K562 (cell line): ENCODE measurements around the gene FBXW7. TPM values are rescaled to one million over a fixed set of nuclear protein-coding genes. Genes with fewer than 3 reads are reported as not detected.

Experiments
- ATAC-seq: fragments of 200-7000 bp; cut with Tn5 transposase; 3 replicates; pipeline ENCODE4 v1.9.1; 2020; ENCODE audit warnings: moderate library complexity
- BruUV-seq: library from RNA; stranded (reverse); fragments of 400-500 nt; replicated peaks from 2 replicates; lab custom pipeline; 2021; lab: Mats Ljungman, UMichigan
- CTCF ChIA-PET: fragments of 300-600 bp; formaldehyde crosslinking; extraction: SDS; loops from one replicate; lab custom pipeline; 2021; ENCODE audit warnings: low intra/inter-chr PET ratio; lab: Yijun Ruan, JAX
- POLR2A ChIA-PET: fragments of 300-600, 350-650 bp; sonication (Branson Sonifier 250); formaldehyde crosslinking; extraction: SDS; loops from one replicate; lab custom pipeline; 2021; ENCODE audit warnings: antibody characterized with exemption, inconsistent platforms; lab: Yijun Ruan, JAX
- DNase-seq, 4 experiments: peaks; one replicate each; pipeline versions ENCODE4 v3.0.0 to v3.0.0-alpha.2; 2011 to 2018; ENCODE audit warnings: low spot score in 3 of 4, mixed read lengths in 3 of 4; ENCODE audit errors: extremely low read depth in 1 of 4
- FAIRE-seq: peaks from 2 replicates; lab custom pipeline; 2011; peaks lifted over from hg19 to GRCh38; lab: Jason Lieb, UNC
- H2AFZ ChIP-seq: 2 replicates; pipeline ENCODE4 v1.6.0; 2011; ENCODE audit warnings: low read depth, low read length, control low read depth, inconsistent platforms
- H3K27ac ChIP-seq: fragments of 200-600 bp; 3 replicates; pipeline ENCODE4 v1.8.0; 2011; ENCODE audit warnings: low read depth, mild to moderate bottlenecking, control low read depth, inconsistent platforms, low read length, moderate library complexity, mixed read lengths; ENCODE audit errors: extremely low read depth
- H3K27me3 ChIP-seq, 2 experiments: fragments of 300-600 bp in 1 of 2; 2 replicates in 1 of 2; 3 replicates in 1 of 2; pipeline versions ENCODE4 v1.6.0 to v1.8.0; 2011; ENCODE audit warnings: inconsistent platforms in 2 of 2, low read length in 2 of 2, mild to moderate bottlenecking in 1 of 2, mixed read lengths in 1 of 2, moderate library complexity in 1 of 2; ENCODE audit not compliant: control insufficient read depth in 2 of 2, insufficient read depth in 2 of 2
- H3K36me3 ChIP-seq: fragments of 300-600 bp; 3 replicates; pipeline ENCODE4 v1.8.0; 2011; ENCODE audit warnings: mild to moderate bottlenecking, low read length, inconsistent platforms; ENCODE audit not compliant: control insufficient read depth, insufficient read depth
- H3K4me1 ChIP-seq, 2 experiments: fragments of 200-600 bp in 1 of 2; replicated peaks in 1 of 2; 2 replicates in 1 of 2; 3 replicates in 1 of 2; pipeline versions ENCODE4 v1.5.1 to v1.8.0; 2011; ENCODE audit warnings: inconsistent platforms in 2 of 2, low read length in 2 of 2, mild to moderate bottlenecking in 1 of 2, mixed read lengths in 1 of 2, moderate library complexity in 1 of 2; ENCODE audit not compliant: control insufficient read depth in 2 of 2, insufficient read depth in 2 of 2
- H3K4me2 ChIP-seq: 2 replicates; pipeline ENCODE4 v1.6.1; 2011; ENCODE audit warnings: low read length, control low read depth, inconsistent platforms, mixed read lengths; ENCODE audit not compliant: insufficient read depth
- H3K4me3 ChIP-seq: fragments of 200-600 bp; sonication (generic), shearing (Covaris generic); 2 replicates; pipeline ENCODE4 v1.5.1; 2016; ENCODE audit warnings: control low read depth, inconsistent platforms
- H3K79me2 ChIP-seq: fragments of 200-600 bp; 3 replicates; pipeline ENCODE4 v1.8.0; 2011; ENCODE audit warnings: low read length, inconsistent platforms; ENCODE audit not compliant: control insufficient read depth, insufficient read depth
- H3K9ac ChIP-seq, 2 experiments: 2 replicates each; pipeline versions ENCODE4 v1.6.0 to v1.6.1; 2011; ENCODE audit warnings: low read depth in 2 of 2, low read length in 2 of 2, control low read depth in 1 of 2, inconsistent platforms in 1 of 2, mild to moderate bottlenecking in 1 of 2, mixed read lengths in 1 of 2; ENCODE audit not compliant: insufficient read depth in 1 of 2
- H3K9me1 ChIP-seq: one replicate; pipeline ENCODE4 v1.6.0; 2011; ENCODE audit warnings: inconsistent platforms, mild to moderate bottlenecking, low read length, moderate library complexity; ENCODE audit not compliant: control insufficient read depth, insufficient read depth
- H3K9me3 ChIP-seq: replicated peaks from 2 replicates; pipeline ENCODE4 v1.5.1; 2011; ENCODE audit warnings: low read depth, low read length, inconsistent platforms; ENCODE audit not compliant: control insufficient read depth, insufficient read depth
- H4K20me1 ChIP-seq: replicated peaks from 2 replicates; pipeline ENCODE4 v1.6.1; 2011; ENCODE audit warnings: low read length, inconsistent platforms, mixed read lengths; ENCODE audit not compliant: control insufficient read depth, insufficient read depth
- MEIS2 ChIP-seq: fragments of 450-650 bp; IDR thresholded peaks from 2 replicates; pipeline ENCODE4 v1.6.1; 2014; ENCODE audit warnings: mild to moderate bottlenecking; ENCODE audit not compliant: partially characterized antibody
- SMARCB1 ChIP-seq: IDR thresholded peaks from 2 replicates; pipeline ENCODE4 v1.6.1; 2011; ENCODE audit warnings: improper control_type of control experiment, low read depth; ENCODE audit not compliant: insufficient read length
- WGBS: fragments of 100-300 bp; shearing (Covaris generic); methylation state at CpG from one replicate; pipeline ENCODE4 v1.1.6; 2016; ENCODE audit warnings: low coverage, mixed read lengths; ENCODE audit not compliant: insufficient coverage; ENCODE audit errors: missing lambda C conversion rate; 5-methylcytosine and 5-hydroxymethylcytosine counted together
- in situ Hi-C: fragments of 300-500 bp; cut with MboI; formaldehyde crosslinking; loops from 4 replicates; pipeline ENCODE4 v1.15.0; 2018; ENCODE audit warnings: inconsistent platforms, mixed read lengths
- intact Hi-C: fragments of 100-400 bp; cut with micrococcal nuclease; formaldehyde crosslinking; loops from 2 replicates; pipeline ENCODE4 v1.14.2; 2022
- polyA plus RNA-seq, 8 experiments: library from polyadenylated mRNA; depleted of rRNA in 4 of 8; stranded (reverse) in 5 of 8; unstranded in 3 of 8; fragments of >200 nt; fragmentation: Nextera tagmentation in 2 of 8; fragmentation: Illumina TruSeq in 1 of 8; extraction: Ambion mirVana in 2 of 8; extraction: Trizol in 1 of 8; gene quantifications; 2 replicates each; pipeline versions ENCODE4 v1.2.1 to v1.2.3, GENCODE V29; 2011 to 2014; ENCODE audit warnings: inconsistent platforms in 1 of 8, missing spikeins in 1 of 8
- total RNA-seq, 7 experiments: library from RNA; depleted of rRNA in 6 of 7; stranded (reverse); fragments of >200 nt in 6 of 7; fragmentation: Illumina TruSeq in 2 of 7; extraction: Trizol in 2 of 7; gene quantifications; 2 replicates each; pipeline versions ENCODE4 v1.2.1 to v1.2.3, GENCODE V29; 2011 to 2021; ENCODE audit warnings: low replicate concordance in 1 of 7
- TF ChIP-seq, protein P1 (sequence below): fragments of 250-450 bp; sonication (Bioruptor Pico); IDR thresholded peaks from 2 replicates; pipeline ENCODE4 v1.5.1; 2021; ENCODE audit warnings: mild to moderate bottlenecking

FBXW7 gene
- total and polyA plus RNA-seq, 9 of the 15 experiments (the other 6 are each of a cell fraction or from before 2014, with no cell fraction given) = 6.8 to 44.2 (median 16.4) TPM

DNA sequence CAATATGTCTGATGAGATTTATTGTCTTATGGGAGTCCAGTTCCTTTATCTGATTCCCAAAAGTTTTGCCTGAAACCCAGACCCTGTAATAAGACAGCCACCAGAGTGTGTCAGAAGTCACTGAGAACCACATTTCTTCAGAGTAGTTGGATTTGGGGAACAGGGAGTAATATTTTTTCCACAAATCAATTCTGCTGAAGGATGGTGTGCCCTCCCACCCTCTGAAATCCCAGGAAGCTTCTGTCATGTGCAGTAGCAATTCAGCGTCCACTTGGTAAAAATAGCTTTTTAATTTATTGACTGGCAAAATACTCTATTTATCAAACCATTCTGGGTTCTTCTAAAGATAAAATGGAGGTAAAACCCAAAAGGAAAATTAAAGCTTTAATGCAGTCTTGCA is 229.4 kb downstream of the FBXW7 start:
- Histone ChIP-seq H3K27ac (no peak overlapping the region), H3K27me3 (peaks cover 0 to 16% of the 10 kb centered on the region in 2 experiments; a peak in 1 of 5 replicates), H3K4me2 (no peak overlapping the region), H3K4me1 (0 out of 5 replicates have a peak, but pooled peaks cover 0 to 4% of the 10 kb centered on the region in 2 experiments), H2AFZ (no peak overlapping the region), H3K79me2 (no peaks in the 10 kb centered on the region), H3K9me3 (no peaks in the 10 kb centered on the region), H4K20me1 (no peaks in the 10 kb centered on the region), H3K4me3 (no peak overlapping the region), H3K9ac (no peak overlapping the region), H3K9me1 (no peaks in the 10 kb centered on the region), H3K36me3 (no peaks in the 10 kb centered on the region)
- FAIRE-seq (no peak), DNase-seq (no peak), ATAC-seq (no peak)
- WGBS = 0% methylated on average over 1 of the region's 1 CpG
- CTCF ChIA-PET = no interaction called here
- in situ Hi-C loops = no loop called here
- TF ChIP-seq MEIS2 = peak; percentile 11
- no peak for TF ChIP-seq SMARCB1
- POLR2A ChIA-PET = interaction anchor here (0.9 kb wide), 1 partner anchor 10 kb away, joined by 3 read pairs; no protein-coding TSS in a partner anchor
- no TSS peak for BruUV-seq
- intact Hi-C loops = no loop called here

DNA sequence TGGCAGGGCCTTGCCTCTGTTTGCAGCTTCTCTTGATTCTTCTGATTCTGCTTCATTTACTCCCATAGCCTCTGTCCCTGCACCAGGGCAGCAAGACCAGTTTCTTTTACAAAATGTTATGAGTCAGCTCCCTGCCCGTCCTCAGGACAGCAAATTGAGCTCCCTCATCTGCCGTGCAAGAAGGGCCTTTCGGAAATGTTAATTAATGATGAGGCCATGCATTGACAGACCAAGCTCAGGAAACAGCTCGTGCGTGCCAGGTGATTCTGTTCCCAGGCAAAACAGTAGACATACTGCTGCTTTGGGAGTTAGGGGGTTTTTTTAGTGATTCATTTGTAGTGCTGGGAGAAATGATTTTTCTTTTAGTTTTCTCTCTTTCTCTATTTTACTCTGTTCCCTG is 231.7 kb downstream of the FBXW7 start:
- H3K4me3 ChIP-seq = no peak overlapping the region
- no TSS peak for BruUV-seq
- no peak overlapping the region for H3K4me2 ChIP-seq
- no peaks in the 10 kb centered on the region for H3K9me3 ChIP-seq
- H3K9ac ChIP-seq = no peak overlapping the region
- TF ChIP-seq, protein P1, sequence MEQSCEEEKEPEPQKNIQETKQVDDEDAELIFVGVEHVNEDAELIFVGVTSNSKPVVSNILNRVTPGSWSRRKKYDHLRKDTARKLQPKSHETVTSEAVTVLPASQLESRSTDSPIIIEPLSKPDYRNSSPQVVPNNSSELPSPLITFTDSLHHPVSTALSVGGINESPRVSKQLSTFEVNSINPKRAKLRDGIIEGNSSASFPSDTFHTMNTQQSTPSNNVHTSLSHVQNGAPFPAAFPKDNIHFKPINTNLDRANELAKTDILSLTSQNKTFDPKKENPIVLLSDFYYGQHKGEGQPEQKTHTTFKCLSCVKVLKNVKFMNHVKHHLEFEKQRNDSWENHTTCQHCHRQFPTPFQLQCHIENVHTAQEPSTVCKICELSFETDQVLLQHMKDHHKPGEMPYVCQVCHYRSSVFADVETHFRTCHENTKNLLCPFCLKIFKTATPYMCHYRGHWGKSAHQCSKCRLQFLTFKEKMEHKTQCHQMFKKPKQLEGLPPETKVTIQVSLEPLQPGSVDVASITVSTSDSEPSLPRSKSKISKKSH = no peak
- in situ Hi-C loops (no loop called here), intact Hi-C loops (no loop called here)
- H3K79me2 ChIP-seq = no peaks in the 10 kb centered on the region
- 0 out of 5 replicates have a peak, but pooled peaks cover 0 to 4% of the 10 kb centered on the region in 2 experiments for H3K4me1 ChIP-seq
- H3K27me3 ChIP-seq = peaks cover 0 to 16% of the 10 kb centered on the region in 2 experiments; a peak in 2 of 5 replicates
- ATAC-seq (no peak), FAIRE-seq (no peak), DNase-seq (no peak)
- no peaks in the 10 kb centered on the region for H4K20me1 ChIP-seq
- CTCF ChIA-PET = no interaction called here
- H3K27ac ChIP-seq = no peak overlapping the region
- no peaks in the 10 kb centered on the region for H3K9me1 ChIP-seq
- H3K36me3 ChIP-seq = no peaks in the 10 kb centered on the region
- no peak overlapping the region for H2AFZ ChIP-seq
- WGBS = 18% methylated on average over 5 of the region's 5 CpGs
- POLR2A ChIA-PET = interaction anchor here (0.6 to 1.2 kb wide), 2 partner anchors 14 to 214 kb away, joined by 3 read pairs; no protein-coding TSS in a partner anchor
